ENCODE results near the gene ZHX3.

The ZHX3 gene

DNA sequence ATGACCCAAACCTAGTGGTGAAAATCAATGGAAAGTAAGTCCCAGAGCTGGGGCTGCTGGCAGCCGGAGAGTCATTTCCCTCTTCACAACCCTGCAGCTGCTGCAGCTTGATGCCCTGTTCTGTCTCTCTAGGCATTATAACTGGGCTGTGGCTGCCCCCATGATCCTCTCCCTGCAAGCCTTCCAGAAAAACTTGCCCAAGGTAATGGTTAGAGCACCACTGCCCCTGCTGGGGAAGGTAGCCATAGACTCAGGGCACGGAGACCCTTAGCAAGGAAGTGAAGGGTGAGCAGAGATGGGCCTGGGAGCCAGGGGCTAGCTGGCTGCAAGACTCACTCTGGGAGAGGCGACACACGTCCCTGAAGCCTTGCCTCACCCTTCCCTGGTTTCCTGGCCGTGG is 35.1 kb upstream of the ZHX3 start:
- no peak for DNase-seq

DNA sequence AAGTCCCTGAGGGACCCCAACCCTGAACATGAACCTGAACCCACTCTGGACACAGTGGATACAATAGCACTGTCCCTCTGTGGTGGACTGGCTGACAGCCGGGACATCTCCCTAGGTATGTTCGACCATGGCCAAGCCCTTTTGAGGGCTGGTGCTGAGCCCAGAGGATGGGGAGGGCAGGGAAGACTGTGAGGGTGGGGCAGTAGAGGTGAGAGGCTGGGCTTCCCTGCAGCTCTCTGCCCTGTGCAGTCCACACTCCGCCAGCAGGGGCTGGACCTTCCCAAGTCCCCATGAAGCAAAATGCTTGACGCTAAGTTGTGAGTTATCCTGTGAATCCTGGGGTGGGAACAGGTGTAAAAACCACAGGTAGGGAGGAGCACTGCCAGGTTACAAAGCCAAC is 34.6 kb upstream of the ZHX3 start:
- no peak for DNase-seq

DNA sequence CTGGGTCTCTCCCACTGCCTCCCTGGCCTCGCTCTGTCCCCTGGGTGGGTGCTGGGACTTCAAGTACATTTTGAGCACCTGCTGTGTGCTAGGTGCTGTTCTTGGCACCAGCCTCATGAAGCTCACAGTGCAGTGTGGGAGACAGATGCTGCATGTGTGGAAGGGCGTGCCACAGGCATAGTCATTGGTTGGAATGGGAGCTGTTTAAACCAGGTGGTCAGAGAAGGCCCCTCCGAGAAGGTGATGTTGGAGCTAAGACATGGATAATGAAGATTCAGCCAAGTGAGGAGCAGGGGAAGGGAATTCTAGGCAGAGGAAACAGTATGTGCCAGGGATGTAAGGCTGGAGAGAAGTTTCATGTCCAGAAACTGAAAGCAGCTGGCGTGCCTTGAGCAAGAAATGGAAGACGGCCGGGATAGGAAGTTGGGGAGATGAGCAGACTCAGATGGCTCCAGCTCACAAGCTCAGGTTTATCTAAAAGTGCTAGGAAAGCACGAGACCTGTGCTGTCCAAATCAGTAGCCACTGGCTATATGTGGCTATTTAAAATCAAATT is 33.0 kb upstream of the ZHX3 start:
- DNase-seq, result no peak

DNA sequence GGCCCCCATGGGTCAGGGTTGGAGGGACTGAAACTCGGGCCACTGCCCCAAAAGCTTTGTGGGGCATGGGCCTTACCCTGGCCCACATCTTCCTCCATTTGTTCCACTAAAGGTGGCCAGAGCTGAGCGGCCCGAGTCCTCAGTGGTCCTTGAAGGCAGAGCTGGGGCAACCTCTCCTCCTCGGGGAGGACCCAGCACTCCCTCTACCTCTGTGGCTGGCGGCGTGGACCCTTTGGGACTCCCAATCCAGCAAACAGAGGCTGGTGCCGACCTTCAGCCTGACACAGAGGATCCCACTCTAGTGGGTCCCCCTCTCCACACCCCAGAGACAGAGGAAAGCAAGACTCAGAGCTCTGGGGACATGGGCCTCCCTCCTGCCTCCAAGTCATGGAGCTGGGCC is 32.4 kb upstream of the ZHX3 start:
- no peak for DNase-seq

DNA sequence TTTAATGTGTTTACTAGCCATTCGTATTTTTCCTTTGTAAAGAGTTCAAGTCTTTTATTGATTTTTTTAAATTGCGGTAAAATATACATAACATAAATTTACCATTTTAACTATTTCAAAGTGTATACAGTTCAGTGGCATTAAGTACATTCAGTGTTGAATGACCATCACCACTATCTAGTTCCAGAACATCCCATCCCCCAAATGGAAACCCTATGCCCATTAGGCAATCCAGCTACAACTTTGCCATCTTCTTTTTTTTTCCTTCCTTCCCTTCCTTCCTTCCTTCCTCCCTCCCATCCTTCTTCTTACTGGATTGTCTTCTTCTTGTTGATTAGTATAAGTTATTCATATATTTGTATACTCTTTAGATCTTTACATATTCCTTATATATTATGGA is 31.7 kb upstream of the ZHX3 start:
- no peak for DNase-seq

DNA sequence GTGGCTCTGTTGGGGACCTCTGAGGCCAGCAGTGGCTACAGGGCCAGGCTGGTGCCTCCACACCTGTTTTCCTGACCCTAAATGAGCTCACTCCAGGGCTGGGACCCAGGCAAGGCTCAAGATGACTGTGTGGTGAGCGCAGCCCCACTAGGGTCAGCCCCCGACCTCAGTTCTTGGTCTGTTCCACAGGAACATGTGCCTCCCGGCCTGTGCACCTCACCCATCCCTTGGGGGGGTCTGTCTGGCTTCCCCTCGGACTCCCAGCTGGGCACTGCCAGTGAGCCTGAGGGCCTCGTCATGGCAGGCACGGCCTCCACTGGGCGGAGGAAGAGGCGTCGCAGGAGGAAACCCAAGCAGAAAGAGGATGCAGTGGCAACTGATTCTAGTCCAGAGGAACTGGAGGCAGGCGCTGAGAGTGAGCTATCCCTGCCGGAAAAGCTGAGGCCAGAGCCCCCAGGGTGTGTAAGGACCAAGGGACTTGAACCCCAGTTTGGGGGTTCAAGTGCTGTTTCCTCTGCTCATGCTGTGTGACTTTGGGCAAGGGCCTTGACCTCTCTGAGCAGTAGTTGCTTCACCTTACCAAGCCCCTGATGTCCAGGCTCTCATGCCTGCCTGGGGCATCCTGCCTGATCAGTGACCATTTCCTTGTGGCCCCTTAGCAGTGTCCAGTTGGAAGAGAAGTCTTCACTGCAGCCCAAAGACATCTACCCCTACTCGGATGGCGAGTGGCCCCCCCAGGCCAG is 31.1 kb upstream of the ZHX3 start:
- DNase-seq, result no peak

DNA sequence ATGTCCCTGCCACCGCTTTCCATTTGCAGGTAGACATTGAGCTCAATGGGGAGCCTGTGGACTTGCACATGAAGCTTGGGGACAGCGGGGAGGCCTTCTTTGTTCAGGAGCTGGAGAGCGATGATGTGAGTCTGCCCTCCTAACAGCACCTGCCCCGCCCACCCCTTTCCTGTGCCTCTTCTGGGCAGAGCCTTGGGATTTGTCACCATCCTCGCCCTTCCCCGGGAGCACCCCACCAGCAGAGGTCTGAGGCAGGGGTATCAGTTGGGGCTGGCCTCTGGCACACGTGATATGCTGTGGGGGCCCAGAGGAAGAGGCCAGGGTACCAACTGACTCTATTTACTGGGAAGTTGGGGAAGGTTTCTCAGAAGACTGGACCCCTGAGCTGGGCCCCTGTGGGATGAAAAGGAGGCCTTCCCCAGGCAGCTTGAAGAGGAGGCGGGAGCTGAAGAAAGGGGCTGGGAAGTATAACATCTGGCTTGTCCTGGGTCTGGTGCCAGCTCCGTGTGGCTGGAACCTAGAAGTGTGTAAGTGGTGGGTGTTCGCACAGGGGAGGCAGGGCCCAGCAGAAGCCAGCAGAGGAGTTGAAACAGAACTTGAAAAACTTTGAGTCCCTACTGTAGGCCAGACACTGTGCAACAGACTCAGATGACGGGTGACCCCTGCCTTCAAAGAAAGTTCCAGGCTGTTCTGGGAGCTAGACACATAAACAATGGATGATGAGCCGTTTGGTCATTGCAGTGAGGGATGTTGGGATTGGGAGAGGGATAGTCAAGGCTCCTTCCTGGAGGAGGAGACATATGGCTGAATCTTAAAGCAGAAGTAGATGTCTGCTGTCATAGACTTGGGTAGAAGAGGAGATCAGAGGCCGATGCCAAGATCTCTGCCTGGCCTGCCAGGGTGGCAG is 30.2 kb upstream of the ZHX3 start:
- no peak for DNase-seq

DNA sequence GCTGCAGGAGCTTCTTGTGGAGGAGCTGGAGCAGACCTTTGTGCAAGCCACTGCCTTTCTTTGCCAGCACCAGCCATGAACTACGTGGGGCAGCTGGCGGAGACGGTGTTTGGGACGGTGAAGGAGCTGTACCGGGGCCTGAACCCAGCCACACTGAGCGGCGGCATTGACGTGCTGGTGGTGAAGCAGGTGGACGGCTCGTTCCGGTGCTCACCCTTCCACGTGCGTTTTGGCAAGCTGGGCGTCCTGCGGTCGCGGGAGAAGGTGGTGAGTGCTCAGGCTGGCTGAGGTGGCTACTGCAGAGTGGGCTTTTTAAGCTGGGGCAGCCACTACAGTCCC is 28.2 kb upstream of the ZHX3 start:
- no peak for DNase-seq

DNA sequence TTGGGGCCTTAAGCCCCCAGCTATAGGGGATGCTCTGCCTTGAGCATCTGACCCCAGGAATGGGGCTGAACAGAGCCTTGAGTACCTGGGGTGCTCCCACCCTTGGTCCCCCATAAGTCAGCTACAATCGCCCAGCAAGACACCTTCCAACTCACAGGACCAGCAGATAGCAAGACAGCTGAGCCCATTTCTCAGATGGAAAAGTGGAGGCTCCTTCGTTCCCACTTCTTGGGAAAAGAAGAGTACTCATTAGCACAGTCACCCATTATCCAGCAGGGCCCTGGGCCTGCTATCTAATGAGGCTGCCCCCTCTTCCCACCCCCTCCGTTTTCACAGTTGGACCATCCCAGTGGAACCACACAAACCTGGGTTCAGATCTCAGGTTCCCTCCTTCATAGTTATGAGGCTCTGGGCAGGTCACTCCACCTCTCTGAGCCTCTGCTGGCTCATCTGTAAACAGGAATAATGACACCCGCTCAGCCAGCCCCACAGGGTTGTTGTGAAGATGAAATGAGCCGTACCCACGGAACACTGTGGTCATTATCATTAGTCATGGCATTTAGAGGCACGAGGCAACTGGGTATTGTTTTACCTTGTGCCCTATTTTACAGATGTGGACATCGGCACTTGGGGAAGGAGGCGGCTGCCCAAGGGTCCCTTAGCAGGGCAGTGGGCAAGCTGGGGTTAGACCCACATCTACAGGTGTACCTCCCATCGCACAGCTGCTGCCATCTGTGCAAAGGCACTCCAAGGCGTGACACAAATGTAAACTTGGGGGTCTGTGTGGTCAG is 27.6 kb upstream of the ZHX3 start:
- no peak for DNase-seq

DNA sequence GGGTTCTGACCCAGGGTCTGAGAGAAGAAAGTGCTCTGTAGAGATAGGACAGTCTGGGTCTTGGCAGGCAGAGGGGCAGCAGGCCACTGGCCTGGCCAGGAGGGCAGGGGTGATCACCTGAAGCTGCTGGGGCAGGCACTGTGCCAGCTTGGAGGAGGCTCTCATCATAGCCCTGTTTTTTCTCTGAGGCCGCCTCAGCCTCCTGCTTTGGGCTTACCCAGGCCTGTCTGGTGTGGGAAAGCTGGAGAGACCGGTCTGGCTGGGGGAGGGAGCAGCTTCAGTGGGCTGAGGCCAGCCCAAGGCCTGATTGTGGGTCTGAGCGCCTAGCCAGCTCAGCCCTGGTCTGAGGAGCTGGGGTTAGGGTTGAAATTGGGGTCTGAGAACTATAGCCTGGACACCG is 26.9 kb upstream of the ZHX3 start:
- no peak for DNase-seq

DNA sequence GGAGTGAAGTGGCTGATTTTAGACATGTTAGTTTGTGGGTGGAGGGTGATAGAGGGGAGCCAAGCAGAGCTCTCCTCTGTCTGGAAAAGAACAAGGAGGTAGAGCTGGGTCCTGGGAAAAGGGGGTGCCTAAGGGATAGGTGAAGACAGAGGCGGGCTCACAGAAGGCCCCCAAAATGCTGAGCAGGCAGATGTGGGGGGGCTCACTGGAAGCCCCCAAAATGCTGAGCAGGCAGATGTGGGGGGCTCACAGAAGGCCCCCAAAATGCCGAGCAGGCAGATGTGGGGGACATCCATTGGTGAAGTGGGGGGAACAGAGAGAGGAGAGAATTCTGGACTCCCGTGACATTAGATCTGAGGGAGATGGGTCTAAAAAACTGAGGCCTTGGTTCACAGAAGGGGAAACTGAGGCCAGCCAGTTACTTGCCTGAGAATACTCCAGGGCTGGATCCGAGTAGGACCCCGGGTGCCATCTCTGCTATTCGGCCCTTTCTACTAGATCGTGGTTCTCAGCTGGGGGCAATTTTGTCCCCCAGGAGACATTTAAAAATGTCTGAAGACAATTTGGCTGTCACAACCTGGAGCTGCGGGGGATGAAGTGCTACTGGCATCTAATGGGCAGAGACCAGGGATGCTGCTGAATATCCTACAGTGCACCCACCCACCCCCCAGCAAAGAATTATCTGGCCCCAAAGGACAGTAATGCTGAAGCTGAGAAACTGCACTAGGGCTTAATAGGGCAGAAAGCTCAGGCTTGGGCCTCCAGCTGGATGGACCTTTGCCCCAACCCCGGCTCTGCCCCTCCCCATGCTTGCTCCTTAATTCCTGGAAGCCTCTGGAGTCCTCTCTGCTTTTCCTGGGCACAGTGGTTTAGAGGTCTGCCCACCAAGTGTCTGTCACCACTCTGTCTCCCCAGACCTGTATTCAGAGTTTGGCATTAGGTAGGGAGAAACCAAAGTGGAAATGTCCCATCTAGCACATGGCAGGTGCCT is 25.2 kb upstream of the ZHX3 start:
- DNase-seq, result no peak

DNA sequence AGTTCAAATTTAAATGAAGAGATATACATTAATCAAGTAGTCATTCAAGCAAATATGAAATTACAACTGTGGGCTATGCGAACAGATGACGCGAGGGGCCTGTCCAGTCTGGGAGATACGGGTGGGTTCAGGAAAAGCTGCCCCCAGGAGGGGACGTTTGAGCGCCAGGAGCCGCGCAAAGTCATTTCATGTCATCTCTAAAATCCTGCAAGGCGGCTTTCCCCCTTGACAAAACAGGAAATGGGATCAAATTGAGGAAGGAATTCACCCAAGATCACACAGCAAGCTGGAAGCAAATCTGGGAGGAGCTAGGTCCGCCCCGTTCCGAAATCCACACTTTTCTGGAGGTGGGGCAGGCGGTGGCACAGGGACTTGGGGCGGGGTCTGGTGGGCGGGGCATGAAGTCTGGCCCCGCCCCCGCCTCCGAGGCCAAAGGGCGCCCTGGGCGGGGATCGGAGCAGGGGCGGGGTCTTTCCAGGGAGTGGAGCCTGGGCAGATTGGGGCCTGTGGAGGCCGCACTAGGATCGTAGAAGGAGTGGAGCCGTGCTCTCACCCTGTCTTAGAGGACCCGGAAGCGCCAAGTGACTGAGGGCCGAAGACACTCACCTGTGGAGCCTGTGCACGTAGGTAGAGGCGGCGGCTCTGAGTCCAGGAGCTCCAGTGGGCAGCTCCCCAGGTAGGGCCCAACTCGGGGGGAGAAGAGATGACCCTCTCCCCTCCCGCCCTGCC is 23.0 kb upstream of the ZHX3 start, which contains the start of gene LPIN3:
TSS of gene LPIN3 (plus strand) at position 495 of the 729 bp plus-strand sequence. CDS start 4,983 bp downstream, outside the sequence.
- DNase-seq, result peak in 5 of 6 experiments; percentile 41 to 64 (median 52)

DNA sequence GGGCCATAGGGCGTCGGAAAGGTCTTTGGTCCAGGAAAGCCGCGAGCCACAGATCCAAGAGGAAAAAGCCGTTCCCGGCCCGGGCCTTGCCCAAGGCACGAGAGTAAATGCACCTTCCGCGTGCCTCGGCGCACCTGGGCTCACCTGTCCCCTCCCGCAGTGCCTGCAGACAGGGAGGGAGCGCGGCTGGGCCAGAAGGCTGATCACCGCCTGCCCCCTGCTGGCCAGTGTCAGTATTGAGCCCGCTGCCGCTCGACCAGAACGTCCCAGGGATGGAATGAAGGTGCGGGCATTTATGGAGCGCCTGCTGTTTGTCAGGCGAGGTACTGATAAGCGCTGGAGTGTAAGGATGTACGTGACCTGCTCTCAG is 22.4 kb upstream of the ZHX3 start:
- peak; percentile 57 to 88 (median 80) for DNase-seq

DNA sequence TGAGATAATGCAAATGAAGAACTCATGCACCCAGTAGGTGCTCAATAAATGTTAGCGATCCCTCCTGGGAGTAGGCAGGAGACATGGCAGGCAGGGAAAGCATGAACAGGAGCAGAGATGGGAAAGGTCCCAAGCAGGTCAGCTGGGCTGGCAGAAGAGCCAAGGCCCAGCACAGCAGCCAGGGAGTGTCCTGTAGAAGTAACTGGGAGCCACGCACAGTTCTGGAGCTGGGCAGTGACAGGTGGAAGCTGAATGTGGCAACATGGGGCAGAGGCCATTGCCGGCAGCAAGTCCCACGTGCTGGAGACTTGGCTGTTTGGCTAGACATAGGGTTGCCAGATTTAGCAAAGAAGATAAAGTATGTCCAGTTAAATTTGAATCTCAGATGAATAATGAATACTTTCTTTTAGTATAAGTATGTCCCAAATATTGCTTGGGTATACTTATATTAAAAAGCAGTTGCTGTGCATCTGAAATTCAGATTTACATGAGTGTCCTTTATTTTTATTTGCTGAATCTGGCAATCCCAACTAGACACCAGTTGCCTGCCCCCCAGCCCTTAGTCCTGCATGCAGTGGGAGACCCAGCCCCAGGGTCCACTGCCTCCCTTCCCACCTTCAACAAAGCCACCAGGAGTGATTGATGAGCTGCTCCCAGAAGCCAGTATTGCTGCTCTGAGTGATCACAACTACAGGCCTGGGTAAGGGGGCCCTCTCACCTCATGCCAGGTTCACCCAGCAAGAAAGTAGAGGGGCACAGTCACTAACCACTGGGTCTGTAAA is 19.4 kb upstream of the ZHX3 start:
- no peak for DNase-seq

DNA sequence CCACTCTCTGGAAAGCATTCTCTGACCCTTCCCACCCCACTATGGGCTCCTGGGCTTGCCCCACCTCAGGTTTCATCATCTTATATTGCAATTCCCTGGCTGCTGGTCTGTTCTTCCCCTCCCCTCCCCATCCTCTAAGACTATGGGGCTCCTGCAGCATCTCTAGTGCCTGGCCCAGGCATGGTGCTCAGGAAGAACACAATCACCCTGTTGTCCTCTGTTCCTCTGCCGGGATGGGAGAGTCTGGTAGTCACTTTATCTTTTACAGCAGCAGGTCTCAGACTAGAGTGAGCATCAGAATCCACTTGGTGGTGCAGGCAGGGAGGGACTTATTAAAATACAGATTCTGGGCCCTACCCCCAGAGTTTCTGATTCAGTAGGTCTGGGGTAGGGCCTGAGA is 18.1 kb upstream of the ZHX3 start:
- DNase-seq, result no peak

DNA sequence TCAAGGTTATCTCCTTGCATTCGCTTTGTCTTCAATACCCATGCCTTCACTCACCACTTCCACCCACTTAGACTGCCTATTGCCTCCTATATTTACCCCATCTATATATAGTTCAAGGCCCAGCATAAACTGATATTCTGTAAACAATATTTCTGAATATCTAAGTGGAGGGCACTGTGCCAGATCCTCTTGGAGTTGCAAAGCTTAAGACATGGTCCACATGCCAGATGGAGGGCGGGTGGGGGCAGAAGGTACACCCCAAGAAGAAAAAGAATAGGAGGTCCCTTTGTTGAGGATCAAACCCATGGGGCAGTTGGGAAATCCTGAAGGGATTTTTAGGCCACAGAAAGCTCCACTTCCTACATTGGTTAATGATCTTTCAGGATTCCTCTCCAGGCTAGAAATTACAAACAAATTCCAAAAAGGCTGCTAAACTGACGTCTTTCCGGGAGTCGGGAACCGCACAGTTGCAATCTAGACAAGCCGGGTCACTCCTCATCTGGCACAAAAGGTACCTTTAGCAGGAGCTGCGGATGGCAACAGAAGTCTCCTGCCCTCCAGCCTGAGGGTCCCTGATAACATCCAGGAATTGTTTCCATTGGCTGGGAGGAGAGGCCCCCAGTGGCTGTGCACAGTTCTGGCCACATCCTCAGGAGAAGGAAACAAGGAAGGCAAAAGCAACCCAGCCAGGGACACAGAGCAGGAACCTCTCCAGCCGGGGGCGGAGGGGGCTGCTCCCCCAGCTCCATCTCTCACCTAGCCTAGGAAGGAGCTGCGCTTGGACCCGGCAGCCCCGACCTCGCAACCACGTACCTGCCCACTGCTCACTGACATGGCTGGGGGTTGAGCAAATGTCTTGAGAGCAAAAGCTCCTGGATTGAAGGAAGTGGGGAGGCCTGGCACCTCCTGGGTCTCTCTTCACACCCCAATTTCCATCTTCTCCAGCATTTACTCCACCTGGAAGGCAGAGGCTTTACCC is 17.2 kb upstream of the ZHX3 start:
- no peak for DNase-seq

DNA sequence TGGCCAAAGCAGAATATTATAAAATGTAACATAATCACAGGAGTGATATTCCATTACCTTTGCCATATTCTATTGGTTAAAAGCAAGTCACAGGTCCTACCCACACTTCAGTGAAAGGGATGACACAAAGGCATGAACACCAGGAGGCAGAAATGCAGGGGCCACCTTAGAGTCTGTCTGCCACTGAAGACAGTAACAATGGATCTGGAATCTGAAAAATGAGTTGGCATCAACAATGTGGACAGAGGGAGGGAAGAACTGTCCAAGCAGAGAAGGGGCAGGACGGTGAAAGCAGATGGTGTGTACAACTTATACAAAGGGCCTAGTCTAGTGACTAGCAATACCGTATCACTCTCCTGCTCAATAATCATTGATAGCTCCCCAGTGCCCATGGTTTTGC is 16.5 kb upstream of the ZHX3 start:
- DNase-seq, result no peak

DNA sequence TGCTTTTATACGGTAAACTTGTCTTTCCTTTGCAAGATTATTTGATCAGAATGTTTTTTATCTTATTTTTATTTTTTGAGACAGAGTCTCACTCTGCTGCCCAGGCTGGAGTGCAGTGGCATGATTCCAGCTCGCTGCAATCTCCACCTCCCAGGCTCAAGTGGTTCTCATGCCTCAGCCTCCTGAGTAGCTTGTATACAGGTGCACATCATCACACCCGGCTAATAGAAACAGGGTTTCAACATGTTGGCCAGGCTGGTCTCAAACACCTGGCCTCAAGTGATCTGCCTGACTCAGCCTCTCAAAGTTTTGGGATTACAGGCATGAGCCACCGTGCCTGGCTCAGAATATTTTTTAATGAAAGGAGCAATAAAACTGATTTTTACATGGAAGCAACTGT is 14.2 kb upstream of the ZHX3 start:
- no peak for DNase-seq

DNA sequence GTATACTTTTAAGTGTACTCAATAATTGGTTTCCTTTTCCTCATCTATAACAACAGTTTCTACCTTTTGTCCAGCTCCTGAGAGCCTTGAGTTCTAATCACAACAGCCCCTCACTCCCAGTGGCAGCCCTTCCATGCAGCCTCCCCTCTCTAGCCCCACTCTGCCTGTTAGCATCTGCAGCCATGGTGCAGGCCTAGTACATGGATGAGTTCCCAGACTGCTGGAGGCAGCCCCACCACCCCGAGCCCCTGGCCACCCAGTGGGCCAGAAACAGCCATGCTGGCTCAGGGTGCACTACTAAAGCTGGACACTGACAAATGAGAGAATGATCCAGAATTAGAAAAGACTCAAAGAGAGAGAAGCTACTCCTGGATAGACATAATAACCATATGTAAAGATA is 13.4 kb upstream of the ZHX3 start:
- no peak for DNase-seq
